Fibroblast of mammary gland (primary cell): ENCODE measurements around the gene HAUS8.
A peak's percentile ranks its signal among the peaks of the same experiment; 100 is the strongest.
"Not testable (repeated sequence)": the region's sequence is repeated elsewhere in the genome, so short reads cannot be mapped to it uniquely, and the experiment has no call there.

Experiments used
- DNase-seq: peaks from one replicate; pipeline ENCODE4 v3.0.0-alpha.2; 2010; ENCODE audit warnings: low read depth
- H3K4me3 ChIP-seq: 2 replicates; pipeline ENCODE4 v1.5.1; 2011; ENCODE audit warnings: low read depth, mild to moderate bottlenecking, low read length, moderate library complexity; ENCODE audit not compliant: control insufficient read depth
- TF ChIP-seq, protein P1 (sequence below): conservative IDR thresholded peaks from 2 replicates; pipeline ENCODE4 v1.5.1; 2011; ENCODE audit warnings: low read depth, low read length, inconsistent platforms; ENCODE audit not compliant: control insufficient read depth, insufficient read depth

The HAUS8 gene

DNA sequence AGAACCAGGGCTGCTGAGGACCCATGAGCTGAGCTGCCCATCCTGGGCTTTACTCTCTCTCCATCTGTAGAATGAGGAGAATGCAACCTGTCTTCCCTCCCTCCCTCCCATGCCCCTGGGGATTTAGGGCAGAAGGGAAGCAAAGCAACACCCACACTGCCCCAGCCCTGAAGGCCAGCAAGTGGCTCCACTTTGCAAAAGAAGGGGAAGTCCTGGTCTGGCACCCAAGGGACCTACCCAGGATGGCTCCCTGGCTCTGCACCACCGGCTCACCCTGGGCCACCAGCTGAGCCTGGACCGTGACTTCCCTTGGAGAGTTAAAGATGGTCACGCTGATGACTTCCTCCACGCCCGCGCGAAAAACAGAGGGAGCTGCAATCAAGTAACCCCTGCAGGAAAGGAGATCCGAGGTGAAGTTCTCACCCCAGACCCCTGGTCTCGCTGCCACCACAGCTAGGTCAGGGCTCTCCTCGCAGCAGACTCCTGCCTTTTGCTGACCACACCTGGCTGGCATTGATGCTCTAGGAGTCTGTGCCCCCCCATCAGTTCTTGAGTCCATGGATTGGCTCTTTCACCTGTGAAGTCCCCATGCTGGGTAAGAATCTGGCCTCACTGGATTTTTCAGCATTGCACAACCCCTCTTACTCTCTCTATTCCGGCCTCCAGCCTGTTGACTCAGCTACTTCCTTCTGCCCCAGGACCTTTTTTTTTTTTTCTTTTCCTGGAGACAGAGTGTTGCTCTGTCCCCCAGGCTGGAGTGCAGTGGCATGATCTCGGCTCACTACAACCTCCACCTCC lies 53.3 kb downstream of the HAUS8 start:
- TF ChIP-seq, protein P1, sequence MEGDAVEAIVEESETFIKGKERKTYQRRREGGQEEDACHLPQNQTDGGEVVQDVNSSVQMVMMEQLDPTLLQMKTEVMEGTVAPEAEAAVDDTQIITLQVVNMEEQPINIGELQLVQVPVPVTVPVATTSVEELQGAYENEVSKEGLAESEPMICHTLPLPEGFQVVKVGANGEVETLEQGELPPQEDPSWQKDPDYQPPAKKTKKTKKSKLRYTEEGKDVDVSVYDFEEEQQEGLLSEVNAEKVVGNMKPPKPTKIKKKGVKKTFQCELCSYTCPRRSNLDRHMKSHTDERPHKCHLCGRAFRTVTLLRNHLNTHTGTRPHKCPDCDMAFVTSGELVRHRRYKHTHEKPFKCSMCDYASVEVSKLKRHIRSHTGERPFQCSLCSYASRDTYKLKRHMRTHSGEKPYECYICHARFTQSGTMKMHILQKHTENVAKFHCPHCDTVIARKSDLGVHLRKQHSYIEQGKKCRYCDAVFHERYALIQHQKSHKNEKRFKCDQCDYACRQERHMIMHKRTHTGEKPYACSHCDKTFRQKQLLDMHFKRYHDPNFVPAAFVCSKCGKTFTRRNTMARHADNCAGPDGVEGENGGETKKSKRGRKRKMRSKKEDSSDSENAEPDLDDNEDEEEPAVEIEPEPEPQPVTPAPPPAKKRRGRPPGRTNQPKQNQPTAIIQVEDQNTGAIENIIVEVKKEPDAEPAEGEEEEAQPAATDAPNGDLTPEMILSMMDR: no peak
- peak; percentile 58 for DNase-seq
- H3K4me3 ChIP-seq: no peak overlapping the region

DNA sequence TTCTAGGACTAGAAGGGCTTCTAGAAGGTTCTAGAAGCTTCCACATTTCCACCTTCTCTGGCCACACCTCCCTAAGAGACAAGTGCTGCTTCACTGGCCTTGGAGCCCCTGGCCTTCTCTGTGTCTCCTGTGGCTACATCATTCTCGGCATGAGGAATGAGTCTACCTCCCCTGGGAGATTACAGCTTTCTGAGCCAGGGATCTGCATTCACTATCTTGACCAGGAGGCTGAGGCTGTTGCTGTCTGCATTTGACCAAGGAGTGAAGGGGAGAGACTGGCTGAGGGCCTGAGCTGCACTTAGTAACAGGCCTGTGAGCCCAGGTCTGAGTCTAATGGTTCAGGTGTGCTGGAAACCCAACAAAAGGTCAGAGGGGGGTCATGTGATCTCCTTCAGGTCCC lies 53.9 kb downstream of the HAUS8 start:
- TF ChIP-seq, protein P1: no peak
- DNase-seq: peak; percentile 48
- no peak overlapping the region for H3K4me3 ChIP-seq

DNA sequence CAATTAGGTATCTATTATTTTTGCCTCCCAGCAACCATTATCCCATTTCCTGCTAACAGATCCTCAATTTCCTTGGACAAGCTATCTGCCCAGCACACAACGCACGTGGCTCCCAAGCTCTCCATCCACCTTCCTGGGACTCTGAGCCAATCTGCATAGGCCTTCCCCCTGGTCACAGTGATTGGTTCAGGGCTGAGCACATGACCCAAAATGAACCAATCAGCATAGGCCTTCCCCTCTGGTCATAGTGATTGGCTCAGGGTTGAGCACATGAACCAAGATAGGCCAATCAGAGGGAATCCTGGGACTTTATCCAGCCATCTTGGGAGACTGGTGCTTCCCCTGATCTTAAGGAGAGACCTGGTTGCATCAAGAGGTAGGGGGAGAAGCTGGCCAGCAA lies 54.4 kb downstream of the HAUS8 start:
- peak; percentile 19 for DNase-seq
- H3K4me3 ChIP-seq: no peak overlapping the region
- TF ChIP-seq, protein P1: no peak

DNA sequence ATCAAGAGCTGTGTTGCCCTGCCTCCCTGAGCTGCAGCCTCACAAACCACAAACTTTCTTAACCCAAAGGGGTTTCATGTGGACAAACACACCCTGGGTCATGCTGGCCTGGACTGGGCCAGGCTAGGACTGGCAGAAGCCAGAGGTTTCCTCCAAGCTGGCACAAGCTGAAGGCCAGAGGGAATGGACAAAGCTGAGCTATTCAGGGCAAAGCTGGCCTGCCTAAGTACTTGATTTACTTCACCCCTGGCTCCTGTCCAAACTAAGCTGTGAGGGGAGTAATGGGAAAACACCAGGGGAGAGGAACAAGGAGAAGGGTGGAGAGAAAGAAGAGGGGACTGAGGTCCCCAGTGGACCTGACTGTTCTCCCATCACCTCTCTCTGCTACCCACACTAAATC lies 54.9 kb downstream of the HAUS8 start:
- DNase-seq: no peak
- TF ChIP-seq, protein P1: no peak
- H3K4me3 ChIP-seq: no peak overlapping the region

DNA sequence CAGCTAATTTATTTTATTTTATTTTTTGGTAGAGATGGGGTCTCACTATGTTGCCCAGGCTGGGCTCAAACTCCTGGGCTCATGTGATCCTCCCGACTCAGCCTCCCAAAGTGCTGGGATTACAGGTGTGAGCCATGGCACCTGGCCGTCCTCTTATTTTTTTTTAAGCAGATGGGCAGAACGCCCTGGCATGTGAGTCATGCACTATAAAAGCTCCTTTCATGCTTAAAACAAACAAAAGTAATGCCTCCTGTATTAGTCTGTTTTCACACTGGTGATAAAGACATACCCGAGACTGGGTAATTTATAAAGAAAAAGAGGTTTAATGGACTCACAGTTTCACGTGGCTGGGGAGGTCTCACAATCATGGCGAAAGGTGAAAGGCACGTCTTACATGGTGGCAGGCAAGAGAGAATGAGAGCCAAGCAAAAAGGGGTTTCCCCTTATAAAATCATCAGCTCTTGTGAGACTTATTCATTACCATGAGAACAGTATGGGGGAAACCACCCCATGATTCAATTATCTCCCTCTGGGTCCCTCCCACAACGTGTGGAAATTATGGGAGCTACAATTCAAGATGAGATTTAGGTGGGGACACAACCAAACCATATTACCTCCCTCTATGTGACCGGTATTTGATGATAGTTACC lies 60.9 kb downstream of the HAUS8 start:
- DNase-seq, H3K4me3 ChIP-seq: not testable (repeated sequence)

DNA sequence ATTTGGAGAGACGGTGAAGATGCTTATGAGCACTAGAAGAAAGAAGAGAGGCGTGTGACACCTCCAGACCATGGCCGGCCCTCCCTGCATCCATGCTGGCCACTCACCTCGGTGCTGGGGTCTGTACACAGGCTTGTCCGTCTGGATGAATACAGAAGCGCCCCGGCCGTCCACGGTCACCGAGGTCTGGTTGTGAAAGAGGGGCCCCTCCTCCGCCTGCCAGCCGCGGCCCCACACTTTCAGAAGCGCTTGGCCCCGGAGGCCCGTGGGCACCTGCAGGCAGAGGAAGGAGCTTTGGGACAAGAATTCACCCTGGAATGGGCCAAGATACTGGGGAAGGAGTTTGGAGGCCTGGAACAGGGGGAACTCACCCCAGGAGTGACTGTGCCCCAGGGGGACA lies 63.8 kb downstream of the HAUS8 start:
- DNase-seq: no peak

DNA sequence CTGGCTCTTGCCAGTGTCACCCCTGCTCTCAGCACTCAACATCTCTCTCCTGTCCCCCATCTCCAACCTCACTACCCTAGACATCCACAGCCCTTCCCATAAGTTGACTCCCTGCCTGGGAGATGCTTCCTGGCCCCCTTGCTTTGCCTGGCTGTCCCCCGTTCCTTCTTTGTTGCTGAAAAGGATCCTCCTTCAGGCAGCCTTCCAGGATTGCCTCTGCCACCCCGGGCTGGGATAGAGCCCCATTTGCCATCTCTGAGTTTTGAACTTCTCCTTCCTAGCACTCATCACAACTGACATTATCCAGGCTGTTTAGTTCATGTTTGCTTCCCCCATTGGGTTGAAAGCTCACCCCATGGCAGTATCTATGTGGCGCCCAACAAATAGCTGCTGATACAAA lies 68.7 kb downstream of the HAUS8 start:
- H3K4me3 ChIP-seq: no peak overlapping the region
- TF ChIP-seq, protein P1: no peak
- DNase-seq: no peak

More for the DNA sequence above, 63.8 kb downstream of the HAUS8 start:
- TF ChIP-seq, protein P1: no peak
- H3K4me3 ChIP-seq: no peak overlapping the region
